G401.6 (cell line): ENCODE data around the gene C1orf167.

ENCODE experiments used
- FAIRE-seq: peaks from 2 replicates; lab custom pipeline; 2012; peaks lifted over from hg19 to GRCh38; lab: Jason Lieb, UNC

C1orf167 gene

DNA sequence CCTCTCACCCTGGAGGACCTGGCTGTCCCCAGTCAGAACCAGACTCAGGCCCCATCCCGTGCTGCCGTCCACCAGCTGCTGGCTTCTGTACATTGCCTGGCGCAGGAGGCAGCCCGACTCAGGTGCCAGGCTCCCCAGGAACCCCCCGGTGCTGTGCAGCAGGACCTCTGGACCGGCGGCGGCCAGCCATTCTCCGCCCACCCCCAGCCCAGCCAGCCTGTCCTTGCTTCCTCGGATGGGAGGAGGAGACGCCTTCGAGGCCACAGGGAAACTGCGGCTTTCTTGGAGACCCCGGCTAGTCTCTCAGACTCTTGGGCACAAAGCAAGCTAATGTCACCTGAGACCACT lies 4.4 kb downstream of the C1orf167 start:
- no peak for FAIRE-seq

DNA sequence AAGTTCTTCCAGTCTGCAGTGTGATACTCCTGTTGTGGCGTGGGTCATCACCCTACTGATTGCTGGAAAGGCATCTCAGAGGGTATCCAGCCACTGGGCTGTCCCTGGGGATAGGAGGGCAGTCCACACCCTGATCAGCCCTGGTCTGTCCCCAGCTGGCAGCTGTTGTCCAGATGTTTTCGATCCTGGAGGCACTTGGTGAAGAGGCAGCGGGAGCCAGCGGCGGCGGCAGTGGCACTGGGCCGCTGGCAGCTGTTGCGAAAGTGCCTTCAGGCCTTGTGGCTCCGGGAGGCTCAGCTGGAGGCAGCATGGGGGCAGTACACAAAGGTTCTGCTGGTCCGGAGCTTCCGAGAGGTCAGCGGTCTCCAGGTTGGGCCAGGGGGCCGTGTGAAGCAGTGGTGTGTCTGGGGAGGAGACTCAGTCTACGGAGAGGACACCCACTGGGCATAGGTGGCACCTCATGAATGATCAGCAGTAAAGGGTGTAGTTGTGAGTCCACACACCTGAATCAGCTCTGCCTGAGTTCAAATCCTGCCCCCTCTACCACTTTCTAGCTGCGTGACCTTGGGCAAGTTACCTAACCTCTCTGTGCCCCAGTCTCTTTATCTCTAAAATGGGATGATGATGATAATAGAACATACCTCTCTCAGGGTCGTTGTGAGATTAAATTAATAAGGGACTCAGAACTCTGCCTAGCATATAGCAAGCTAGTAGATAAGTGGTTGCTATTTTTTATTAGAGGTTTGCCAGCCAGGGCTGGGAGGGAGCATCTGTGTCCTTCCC lies 6.1 kb downstream of the C1orf167 start:
- FAIRE-seq = no peak

DNA sequence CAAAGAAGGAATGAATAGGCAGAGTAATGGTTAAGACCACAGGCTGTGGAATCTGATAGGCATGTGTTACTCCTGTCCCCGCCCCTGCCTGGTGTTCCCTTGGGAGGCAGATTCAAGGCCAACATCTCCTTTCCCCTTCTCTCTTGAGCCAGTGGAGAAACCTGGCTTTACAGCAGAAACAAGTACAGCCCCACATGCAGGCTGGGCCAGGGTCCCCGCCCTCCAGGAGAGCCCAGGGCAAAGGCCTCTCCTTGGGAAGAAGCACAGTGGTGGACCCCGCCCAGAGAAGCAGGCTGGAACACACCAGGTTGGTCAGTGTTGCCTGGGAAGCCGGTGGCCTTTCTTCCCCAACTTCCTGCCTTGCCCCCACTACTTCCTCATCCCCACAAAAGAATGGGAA lies 6.8 kb downstream of the C1orf167 start:
- FAIRE-seq = no peak

DNA sequence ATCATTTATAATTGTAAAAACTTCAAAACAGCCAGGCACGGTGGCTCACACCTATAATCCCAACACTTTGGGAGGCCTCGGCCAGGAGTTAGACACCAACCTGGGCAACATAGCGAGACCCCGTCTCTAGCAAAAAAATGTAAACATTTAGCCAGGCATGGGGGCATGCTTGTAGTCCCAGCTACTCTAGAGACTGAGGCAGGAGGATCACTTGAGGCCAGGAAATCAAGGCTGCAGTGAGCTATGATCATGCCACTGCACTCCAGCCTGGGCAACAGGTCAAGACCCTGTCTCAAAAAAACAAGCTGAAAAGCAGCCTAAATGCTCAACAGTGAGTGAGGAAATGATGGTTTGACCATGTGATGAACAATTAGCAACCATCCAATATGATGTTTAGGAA lies 7.3 kb downstream of the C1orf167 start:
- no peak for FAIRE-seq

DNA sequence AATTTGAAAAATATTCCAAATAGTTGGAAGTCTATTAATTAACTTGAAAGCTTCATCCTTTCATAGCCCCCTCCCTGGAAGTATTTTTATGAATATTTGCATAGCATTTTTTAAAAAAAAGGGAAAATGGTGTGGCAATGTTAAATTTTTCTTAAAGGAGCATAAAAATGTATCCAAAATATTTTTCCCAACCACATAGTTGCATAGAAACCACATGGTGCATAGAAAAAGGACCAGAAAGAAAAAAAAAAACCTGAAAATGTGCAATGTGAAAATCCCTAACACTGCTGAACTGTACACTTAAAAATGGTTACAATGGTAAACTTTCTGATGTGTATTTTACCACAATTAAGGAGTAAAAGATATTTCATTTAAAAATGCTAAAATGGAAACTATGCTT lies 8.0 kb downstream of the C1orf167 start:
- no peak for FAIRE-seq

DNA sequence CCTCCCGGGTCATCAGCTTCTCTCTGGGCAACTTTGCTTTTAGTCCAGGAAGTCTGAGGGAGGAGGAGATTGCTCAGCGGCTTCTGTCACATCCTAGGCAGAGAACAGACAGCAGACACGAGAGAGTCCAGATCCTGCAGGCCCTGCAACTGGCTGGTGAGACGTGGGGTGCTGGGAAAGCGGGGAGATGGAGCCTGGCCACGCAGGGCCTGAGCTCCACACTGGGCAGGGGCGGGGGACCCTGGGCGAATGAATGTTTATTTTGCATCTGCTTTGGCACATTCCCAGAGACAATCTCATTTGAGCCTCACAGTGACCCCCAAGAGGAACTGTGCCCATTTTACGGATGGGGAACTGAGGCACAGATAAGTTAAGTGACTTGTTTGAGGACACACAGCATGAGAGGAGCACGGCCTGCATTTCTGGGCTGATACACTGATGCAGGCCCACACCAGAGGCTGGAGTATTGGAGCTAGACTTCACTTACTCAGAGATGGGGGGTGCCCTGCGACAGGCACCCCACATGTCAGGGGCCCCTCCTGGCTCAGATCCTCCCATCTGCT lies 9.6 kb downstream of the C1orf167 start:
- FAIRE-seq = no peak

DNA sequence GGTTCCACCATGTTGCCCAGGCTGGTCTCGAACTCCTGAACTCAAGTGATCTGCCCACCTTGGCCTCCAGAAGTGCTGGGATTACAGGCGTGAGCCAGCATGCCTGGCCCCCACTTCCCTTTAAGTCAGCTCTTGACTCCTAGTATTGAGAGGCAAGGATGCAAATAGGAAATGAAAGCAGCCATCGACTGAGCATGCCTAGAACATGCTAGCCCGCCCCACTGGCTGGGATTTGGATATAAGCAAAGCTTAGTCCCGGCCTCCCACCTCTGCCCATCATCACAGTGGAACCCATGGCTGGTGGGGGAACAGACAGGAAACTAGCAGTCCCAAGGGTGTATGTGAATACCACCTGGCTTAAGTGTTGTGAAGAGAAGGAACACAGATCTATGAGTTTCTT lies 10.5 kb downstream of the C1orf167 start:
- FAIRE-seq = no peak

DNA sequence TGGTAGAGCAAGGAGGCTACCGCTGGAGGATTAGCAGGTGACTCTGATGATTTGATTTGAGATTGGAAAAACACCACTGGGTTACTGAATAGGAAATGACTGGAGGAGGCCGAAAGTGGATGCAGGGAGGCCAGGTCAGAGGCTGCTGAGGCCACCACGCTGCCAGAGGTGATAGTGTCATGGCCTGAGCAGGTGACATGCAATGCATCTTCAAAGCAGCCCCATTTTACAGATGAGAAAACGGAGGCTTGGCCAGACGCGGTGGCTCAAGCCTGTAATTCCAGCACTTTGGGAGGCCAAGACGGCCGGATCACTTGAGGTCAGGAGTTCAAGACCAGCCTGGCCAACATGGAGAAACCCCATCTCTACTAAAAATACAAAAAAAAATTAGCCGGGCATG lies 12.8 kb downstream of the C1orf167 start:
- no peak for FAIRE-seq

DNA sequence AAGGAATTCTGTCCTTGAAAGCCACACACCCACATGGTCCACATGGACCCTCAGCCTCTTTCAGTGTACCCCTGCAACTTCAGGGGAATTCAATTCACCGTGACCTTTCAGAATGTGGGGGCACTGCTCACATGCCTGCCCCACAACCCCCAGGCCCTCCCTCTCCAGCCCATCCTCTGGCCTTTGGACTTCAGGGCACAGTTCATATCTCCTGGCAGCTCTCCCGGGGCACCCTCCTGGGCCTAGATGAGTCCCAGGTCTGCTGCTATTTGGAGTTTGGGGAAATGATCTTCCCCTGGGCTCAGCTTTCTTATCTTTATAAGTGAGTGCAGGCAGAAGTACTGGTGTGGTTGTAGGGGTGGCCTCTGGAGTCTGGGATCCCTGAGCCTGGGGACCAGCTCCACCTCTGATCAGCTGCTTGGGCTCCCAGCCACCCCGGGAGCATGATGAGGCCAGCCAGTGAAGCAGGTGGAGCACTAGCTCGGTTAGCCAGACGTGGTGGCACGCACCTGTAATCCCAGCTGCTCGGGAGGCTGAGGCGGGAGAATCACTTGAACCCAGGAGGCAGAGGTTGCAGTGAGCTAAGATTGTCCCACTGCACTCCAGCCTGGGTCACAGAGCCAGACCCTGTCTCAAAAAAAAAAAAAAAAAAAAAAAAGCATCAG lies 15.8 kb downstream of the C1orf167 start:
- FAIRE-seq = no peak

DNA sequence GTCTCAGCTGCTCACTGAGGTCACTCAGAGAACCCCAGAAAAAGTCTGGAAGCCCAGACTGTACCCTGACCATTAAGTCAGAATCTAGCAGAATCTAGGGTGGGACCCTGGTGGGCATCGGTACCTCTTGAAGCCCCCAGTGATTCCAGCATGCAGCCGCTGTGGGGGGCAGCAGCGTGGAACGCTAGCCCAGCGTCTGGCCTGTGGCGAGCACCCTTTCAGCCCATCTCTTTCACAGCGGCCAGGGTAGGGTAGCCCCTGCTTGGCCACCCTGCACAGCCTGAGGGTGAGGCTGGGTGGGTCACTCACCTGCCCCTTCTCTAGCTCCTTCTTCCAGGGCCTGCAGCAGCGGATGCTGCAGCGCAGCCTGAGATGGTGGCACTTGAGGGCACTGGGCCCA lies 16.3 kb downstream of the C1orf167 start:
- no peak for FAIRE-seq

DNA sequence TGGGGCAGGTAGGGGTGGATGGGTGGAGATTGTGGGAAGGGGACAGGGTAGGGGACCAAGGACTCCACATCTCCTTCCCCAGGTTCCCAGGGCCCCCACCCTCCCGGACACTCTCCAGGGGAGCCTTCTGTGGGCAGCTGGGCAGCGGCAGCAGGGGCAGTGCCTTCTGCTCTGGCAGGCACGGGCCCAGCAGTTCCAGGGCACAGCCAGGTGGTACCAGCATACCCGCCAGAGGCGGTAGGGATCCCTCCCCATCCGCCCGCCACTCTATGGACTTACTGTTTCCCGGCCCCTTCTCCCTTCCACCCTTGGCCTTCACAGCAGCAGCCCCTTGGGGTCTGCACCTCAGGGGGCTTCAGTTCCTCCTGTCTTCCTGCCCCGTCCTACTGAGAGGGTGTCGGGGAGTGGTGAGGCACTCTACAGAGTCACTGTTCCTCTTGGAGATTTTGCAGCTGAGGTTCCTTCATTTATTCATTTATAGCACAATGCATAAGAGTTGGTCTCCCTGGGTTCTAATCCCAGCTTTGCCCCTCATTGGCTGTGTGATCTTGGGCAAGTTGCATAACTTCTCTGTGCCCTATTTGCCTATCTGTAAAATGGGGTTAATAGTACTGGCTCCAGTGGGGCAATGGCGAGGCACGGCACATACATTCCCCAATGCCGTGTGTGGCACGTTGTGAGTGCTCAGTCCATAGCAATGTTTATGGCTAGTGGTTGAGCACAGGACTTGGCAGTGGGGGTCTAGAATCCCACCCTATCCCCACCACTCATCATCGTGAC lies 17.0 kb downstream of the C1orf167 start:
- FAIRE-seq = no peak

DNA sequence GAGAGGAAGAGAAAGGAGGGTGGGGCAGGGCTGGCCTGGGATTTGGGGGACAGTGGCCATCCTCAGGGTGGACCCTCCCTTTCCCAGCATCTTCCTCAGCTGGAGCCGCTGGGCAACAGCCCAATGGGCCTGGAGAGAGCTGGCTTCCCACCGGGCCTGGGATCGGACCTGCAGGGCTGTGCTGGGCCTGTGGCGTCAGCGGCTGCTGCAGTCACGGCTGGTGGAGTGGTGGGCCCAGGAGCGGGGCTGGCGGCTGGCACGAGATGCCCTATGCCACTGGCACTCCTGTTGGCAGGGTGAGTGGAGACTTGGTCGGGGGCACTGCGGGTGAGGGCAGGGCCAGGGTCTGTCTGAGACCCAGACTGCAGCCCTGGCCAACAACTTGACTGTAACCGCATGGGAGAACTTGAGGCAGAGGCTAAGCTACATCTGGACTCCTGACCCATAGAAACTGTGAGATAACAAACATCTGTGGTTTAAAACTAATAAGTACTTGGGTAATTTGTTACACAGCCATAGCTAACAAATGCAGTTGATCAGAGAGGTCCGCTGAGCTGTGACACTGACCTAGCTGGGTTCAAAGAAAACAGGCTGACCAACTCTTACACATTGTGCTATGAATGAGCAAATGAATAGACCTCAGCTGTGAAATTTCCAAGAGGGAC lies 17.9 kb downstream of the C1orf167 start:
- FAIRE-seq = no peak

DNA sequence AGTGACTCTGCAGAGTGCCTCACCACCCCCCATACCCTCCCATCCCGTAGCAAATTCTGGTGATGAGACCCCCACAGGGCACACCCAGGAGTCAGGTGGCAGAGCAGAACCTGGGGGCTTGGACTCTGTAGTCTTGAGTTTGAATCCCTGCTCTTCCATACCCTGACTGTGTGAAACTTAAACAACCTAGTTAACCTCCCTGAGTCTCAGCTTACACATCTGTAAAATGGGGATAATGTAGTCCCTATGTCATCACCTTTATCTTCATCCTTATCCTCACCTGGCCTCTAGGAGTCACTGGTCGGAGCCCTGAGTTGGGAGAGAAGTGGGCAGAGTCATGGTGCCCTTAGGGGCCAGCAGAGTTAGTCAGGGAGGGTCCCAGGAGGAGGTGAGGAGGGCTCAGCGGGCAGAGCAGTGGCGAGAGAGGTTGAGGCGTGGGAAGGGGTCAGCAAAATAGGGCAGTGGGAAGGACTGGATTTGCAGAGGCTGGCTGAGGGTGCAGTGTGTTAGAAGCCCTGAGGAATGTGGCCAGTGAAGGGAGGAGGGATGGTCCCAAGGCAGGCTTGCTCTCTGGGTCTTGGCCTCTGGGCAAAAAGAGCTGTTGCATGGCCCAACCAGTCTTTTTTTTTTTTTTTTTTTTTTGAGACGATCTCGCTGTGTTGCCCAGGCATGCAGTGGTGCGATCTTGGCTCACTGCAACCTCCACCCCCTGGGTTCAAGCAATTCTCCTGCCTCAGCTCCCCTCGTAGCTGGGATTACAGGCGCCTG lies 18.6 kb downstream of the C1orf167 start:
- no peak for FAIRE-seq

DNA sequence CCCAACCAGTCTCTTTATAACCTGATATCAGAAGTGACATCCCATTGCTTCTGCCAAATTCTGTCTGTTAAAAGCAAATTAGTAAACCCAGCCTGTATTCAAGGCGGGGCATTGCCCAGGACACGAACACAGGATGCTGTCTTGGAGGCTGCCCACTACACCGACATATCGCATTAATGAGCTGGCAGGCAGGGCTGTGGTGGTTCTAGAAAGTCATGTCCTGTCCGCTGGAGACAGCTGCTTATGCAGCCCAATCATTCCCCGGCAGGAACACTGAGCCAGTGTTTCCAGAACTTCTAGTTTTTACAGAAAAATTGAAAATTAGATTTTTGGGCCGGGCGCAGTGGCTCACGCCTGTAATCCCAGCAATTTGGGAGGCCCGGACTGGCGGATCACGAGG lies 19.3 kb downstream of the C1orf167 start:
- FAIRE-seq = no peak

DNA sequence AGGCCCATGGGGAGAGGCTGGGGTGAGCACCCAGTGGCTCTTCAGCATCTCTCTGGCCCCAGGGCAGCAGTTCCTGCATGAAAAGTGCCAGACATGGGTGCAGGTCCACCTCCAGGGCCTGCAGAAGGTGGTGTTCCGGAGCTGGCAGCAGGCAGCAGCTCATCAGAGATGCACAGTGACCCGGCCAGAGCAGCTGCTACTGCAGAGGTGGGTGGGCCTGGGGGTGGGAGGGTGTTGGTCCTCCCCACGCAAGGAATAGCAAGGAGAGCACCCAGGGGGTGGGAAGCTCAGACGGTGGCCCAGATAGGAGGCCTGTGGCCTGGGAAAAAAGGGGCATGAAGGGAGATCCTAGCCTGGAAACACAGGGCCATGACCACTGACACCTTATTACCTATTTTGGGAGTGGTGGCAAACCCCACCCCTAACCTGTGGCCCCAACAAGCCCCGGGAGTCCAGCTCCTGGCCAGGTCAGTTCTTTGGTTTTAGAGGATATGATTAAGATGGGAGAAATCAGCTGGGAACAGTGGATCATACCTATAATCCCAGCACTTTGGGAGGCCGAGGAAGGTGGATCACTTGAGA lies 20.2 kb downstream of the C1orf167 start:
- no peak for FAIRE-seq

DNA sequence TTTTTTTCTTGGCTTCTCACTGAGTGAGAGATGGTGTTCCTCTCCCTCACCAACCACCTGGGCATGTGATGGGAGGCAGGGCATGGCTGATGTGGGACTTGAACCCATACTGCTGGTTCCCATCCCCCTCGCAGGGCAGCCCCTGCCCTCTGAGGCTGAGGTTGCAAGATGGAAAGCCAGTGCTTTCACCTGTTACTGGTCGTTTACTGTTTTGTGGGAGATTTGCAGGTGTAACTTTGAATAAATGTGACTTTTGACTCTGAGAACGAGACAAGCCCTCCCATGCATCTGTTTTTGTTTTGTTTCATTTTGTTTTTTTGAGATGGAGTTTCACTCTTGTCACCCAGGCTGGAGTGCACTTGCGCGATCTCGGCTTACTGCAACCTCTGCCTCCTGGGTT lies 21.6 kb downstream of the C1orf167 start:
- FAIRE-seq = no peak

DNA sequence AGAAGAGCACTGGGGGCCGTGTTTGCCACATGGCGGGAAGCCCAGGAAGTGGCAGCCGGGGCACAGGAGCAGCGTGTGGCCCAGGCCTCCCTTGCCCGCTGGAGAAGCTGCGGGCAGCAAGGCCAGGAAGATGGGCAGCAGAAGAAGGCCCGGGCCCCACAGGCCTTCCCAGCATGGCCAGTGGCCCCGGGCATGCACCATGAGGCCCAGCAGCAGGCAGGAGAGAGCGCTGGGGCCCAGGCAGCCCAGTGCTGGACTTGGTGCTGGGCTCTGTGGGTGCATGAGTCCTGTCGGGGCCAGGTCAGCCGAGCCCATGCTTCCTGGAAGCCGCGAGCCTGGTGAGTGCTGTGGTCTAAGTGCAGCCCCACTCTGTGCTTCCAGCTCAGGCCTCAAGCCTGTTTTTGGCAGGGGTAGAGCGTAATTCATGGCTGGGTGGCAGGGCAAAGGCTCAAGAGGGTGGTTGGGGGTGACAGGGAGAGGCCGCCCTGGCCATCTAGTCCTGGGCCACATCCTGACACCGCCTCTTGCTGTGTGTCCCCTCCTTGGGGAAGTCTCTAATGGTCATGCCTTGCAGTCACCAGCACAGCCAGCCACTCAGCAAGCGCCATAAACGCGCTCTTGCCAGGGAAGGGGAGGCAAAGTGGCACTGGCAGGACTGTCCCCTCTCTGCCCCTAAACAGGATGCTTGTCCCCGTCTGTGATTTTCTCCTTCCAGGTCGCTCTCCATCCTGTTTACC lies 22.4 kb downstream of the C1orf167 start:
- no peak for FAIRE-seq

DNA sequence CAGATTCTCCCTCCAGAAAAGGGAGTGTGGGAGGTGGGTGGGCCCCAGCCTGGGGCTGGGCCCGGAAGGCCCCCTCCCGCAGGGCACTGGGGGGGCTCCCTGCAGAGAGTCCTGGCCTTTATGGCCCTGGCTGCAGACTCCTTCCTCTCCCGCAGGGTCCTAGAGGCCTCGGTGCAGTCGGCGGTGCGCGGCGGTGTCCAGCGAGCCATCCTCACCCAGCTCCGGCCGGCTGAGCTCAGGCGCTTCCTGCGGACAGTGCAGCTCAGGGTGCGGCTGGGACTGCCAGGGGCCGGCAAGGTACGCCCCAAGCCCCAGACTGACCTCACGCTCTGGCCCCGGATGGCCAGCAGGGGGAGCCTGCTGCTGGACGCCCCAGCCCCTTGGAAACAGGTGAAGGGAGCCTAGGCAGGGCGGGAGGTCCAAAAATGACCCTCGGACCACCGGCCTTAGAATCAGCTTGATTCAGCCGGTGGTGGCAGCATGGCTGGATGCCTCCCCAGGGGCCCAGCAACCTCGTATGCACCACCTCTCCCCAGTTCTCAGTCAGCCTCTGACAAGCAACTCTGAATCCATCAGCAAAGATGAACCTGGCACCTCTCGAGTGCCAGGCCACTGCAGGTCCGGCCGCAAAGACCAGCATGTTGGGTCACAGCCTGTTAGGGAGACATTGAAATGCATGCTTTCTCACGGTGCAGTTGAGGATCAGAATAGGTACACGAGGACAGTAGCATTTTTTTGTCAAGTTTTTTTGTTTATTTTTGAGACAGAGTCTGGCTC lies 23.2 kb downstream of the C1orf167 start:
- FAIRE-seq = no peak

DNA sequence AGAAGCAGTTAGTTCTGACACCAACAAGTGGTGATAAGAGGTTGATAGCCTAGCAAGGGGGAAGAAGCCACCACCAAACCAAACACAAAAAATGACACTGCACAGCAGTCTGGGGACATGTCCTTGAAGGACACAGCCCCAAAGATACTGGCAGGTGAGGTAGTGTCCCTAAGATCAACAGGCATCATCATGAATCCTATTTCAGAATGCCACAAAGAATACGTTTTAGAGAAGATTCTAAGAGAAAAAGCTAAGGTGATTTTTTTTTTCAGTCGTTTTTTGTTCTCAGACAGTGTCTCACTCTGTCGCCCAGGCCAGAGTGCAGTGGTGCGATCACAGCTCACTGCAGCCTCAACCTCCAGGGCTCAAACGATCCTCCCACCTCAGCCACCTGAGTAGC lies 24.2 kb downstream of the C1orf167 start:
- no peak for FAIRE-seq

DNA sequence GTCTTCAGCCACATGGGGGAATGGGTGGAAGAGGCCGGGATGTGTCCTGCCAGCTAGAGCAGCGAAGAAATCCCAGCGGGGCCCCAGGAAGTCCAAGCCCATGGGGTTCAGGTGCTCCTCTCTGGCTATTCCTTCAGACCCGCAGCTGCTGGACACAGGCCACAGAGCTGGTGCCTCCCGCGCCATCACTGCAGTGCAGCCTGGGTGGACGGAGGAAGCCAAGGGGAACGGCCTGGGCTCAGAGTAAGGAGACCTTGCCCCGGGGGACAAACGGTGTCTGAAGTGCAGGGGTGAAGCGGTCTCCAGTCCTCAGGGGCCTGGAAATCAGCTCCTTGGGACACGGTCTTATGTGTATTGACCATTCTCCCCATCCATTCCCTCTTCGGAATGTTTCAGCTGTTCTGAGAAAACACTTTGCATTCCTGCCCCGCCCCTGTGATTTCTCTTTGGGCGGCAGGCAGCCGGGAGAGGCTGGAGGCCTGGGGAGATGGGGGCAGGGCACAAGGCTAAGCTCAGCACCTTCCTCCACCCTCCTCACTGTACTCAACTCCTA lies 25.3 kb downstream of the C1orf167 start:
- no peak for FAIRE-seq
